ENCODE data around the gene TNPO3.
"Not testable (repeated sequence)": the region's sequence is repeated elsewhere in the genome, so short reads cannot be mapped to it uniquely, and the experiment has no call there.

TNPO3 gene

DNA sequence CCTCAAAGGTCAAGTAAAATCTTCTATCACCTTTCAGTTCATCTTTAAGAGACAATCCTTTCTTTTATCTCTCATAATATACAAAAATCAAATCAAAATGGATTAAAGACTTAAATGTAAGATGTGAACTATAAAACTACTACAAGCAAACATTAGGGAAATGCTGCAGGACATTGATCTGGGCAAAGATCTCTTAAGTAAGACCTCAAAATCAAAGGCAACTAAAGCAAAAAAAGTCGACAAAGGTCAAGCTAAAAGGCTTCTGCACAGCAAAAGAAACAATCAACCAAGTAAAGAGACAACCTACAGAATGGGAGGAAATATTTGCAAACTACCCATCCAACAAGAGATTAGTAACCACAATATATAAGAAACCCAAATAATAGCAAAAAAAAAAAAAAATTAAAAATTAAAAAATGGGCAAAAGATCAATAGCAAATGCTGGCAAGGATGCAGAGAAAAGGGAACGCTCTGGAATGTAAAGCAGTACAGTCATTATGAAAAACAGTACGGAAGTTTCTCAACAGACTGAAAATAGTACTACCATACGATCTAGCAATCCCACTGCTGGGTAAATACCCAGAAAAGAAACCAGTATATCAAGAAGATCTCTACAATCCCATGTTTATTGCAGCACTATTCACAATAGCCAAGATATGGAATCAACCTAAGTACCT lies 41.7 kb downstream of the TNPO3 start:
- DNase-seq, result no peak

DNA sequence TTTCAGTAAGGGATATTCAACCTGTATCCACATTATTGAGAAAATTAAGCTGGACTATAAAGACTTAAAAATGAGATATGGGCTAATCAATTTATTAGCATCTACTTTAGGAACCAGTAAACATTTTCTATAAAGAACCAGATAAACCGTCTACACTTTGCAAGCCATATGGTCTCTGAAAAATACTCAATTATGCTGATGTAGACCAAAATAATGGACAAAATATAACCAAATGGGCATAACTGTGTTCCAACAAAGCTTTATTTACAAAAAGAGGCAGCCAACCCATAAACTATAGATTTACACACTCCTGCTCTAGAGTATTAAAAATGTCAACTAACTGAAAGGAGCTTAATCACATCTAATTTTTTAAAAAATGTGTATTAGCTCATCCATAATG lies 42.3 kb downstream of the TNPO3 start:
- DNase-seq, result no peak

DNA sequence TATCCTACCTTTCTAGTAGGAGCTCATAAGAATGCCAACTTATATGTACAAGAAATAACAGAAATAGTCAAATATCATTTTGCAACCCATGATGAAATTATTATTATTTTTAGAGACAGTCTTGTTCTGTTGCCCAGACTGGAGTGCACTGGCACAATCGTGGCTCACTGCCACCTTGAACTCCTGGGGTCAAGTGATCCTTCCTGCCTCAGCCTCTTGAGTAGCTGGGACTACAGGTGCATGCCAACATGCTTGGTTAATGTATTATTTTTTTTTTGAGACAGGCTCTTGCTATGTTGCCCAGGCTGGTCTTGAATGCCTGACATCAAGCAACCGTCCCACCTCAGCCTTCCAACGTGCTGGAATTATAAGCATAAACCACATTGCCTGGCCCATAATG lies 44.8 kb downstream of the TNPO3 start:
- DNase-seq, result no peak

DNA sequence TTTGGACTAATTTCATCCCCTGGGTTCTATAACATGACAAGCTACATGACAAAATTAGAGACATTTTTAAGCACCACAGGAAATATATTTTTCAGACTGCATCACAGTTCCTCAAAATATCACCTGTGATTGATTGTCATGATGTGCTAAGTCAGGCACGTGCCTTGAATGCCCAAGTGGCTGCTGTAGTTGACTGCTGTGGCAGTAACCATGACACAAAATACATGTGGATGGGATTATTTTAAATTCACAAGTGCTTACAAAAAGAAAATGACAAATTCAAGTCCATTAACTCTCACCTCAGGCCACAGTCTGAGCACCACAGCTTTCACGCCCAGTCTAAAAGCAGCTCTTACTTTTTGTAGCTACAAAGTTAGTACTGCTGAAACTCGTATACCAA lies 45.5 kb downstream of the TNPO3 start:
- DNase-seq, result no peak

DNA sequence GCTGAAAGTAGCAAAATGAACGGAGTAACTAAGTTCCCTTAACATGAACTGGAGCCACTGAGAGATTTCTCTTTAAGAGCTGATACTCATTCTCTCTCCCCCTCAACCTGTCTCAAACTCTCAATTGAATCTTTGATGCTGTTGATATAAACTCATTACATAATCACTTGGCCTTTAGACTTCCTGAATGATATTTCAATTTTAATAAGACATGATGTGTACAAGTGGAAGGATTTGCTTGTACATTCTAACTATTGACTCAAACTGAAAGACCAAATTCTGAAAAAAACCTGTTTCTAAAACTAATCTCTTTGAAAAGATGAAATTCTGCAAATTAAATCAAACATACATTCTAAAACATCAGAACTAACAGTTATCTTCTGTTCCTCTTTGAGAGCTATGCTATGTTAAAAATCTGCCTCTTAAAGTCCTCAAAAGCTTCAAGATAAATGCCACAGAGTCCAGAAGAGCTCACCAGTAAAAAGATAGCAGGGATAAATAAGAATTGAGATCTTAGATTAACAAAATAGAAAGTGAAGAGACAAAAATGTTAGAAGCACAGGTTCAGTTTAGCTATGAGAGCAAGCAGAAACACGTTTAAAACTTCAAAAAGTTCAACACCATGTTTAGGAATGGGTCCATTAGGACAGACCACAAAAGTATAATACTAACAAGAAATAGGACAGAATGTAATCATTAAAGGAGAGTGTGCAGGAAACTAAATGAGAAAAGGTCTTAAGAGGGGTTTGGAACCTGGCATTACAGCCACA lies 46.1 kb downstream of the TNPO3 start:
- DNase-seq, result no peak

DNA sequence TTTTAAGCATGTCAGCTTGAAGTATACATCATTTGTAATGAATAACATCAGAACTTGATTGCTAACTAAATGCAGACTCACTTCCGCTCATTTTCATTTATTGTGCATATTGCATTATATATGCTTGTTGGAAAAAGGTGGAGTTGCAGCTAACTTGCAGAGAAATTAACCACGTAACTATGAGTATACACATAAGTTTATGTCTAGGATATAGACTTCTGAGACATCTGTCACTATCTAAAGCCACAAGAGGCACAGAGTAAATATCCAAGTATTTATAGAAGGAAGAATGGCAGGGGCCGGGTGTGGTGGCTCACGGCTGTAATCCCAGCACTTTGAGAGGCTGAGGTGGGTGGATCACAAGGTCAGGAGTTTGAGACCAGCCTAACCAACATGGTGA lies 47.3 kb downstream of the TNPO3 start:
- DNase-seq, result no peak

DNA sequence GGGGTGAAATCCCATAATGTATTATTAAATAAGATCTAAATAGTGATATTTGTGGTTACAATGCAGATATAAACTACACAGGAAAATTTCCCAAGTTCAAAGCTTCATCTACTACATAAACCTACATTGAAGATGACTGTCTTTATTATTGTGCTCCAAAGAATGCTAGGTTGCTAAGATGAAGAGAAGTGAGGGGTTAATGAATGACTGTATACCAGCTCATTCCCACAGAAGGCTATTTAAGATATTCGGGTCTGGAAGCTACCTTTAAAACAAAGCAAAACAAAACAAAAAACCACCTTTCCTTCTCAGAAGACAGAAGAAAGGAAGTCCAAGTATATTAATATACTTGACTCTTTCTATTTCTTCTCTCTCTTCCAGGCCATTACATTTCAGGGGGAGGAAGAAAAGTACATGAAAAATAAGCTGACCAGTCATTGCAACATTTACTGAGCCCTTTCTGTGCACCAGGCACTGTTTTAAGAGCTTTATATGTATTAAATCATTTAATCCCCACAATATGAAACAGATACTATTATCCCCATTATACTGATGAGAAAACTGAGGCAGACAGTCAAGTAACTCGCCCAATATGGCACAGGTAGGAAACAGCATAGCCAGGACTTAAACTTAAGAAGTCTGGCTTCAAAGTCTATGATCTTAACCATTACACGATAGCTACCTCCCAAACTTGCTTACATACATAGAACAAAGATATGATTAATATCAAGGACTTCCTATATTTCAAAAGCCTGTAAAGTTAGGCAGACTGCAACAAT lies 48.1 kb downstream of the TNPO3 start:
- no peak for DNase-seq

DNA sequence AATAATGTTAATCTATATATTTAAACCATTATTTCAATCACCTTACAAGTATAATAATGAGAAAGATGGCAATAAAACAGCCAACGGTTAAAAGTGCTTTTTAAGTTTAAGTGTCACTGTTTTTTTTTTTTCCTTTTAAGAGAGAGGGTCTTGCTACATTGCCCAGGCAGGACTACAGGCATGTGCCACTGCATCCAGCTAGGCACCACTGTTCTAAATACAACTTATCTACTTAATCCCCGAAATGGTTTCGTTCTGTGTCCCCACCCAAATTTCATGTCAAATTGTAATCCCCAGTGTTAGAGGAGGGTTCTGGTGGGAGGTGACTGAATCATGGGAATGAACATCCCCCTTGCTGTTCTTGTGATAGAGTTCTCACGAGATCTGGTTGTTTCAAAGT lies 49.7 kb downstream of the TNPO3 start:
- DNase-seq, result no peak

DNA sequence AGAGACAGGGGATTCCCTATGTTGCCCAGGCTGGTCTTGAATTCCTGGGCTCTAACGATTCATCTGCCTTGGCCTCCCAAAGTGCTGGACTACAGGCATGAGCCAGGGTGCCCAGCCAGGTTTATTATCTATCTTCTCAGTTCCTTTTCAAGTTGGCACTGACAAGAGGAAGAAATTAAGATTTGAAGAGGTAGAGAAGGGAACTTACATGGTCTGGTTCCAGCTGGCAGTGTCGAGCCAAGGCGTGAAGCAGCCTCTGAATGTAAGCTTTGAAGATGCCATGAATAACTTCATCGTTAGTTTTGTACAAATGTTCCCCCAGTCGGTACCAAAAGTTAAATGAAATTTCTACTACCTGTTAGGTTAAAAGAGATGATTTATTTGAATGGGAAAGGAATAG lies 57.7 kb downstream of the TNPO3 start:
- DNase-seq, result no peak

DNA sequence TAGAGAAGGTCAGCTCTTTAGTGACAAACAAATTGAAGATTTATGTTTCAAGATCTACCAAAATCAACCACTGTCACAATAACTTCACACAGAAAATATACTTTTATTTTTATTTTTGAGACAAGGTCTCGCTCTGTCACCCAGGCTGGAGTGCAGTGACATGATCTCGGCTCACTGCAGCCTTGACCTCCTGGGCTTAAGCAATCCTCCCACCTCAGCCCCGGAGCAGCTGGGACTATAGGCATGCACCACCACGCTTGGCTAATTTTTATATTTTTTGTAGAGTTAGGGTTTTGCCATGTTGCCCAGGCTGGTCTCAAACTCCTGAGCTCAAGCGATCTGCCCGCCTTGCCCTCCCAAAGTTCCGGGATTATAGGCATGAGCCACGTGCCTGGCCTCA lies 60.4 kb downstream of the TNPO3 start:
- DNase-seq, result not testable (repeated sequence)

DNA sequence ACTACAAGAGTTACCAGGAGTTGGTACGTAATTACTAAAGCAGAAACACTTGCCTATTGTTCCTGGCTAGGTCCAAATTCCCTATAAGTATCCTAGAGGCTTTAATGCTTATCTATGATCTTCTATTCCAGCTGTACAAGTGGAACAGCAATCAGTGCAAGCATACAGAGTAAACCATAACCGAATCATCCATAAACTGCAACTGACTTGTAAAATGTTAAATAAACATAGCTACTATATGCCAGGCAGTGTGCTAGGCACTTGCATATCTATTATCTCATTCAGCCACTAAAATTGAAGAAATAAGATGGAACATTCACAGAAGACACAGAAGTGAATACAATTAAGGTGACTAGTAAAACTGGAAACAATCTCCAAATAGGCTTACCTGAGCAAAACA lies 61.5 kb downstream of the TNPO3 start:
- no peak for DNase-seq

DNA sequence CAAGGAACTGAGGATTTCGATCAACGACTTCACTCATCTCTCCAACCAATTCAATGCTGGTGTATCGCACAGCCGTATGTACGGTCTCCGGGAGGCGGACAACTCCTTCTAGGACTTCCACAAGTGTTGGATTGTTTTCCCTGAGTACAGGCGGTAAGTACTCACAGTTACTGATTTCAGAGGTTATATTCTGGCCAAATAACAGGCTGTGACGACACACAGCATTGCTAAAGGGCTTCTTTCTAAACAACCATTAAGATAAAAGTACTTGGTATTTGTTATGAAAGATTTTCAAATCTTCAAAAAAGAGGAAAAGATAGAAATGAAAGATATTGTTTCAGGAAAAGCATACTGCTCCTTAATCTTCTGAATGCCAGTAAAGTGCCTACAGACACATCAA lies 65.0 kb downstream of the TNPO3 start:
- DNase-seq, result no peak

DNA sequence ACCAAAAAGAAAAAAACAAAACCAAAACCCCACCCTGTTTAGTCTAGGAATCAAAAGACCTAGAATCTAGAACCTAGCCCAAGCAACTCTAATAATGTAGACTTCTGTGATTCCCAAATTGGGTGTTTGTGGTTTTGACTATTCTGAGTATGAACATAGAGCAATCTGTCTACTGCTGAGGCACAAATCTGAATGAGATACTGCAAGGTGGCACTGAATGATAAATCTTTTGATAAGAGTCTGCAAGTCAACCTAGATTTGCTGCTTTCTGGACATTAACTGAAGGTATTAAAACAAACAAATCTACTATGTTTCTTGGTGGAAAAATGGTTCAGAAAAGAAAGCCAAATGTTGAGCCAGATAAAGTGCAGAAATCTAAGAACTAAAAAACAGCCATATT lies 66.5 kb downstream of the TNPO3 start:
- no peak for DNase-seq

DNA sequence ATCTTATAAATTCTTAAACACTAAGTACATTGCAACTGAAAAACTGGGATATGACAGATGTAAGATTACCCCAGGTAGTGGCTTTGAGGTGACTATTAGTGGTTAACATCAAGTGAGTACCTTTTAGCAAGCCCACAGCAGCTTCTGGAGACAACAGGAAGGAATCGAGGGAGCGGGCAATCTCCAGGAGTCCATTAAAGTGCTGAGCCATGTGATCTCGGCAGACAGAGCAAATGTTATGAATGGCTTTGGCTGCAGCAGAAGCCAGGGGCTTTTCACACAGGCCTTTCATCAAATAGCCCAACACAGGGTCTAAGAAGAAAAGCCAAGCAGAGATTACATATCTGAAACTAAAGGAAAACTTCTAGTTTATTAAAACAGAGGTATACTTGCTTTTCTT lies 68.3 kb downstream of the TNPO3 start:
- no peak for DNase-seq

DNA sequence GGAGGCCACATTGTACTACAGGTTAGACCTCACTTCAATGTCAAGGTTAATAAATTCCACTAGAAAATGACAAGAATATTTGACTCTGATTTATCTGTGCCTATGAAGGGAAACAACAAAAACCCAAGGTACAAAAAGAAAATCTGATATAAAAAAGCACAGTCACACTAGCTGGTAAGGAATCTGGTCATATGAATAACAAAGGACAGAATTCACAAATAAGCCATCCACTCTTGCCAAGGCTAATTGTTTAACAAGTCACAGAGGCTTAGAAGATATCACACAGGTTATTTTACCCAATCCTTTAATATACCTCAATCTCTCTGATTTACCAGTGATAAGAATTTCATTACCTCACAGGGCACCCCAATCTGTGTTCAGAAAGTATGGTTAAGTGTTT lies 69.3 kb downstream of the TNPO3 start:
- no peak for DNase-seq

DNA sequence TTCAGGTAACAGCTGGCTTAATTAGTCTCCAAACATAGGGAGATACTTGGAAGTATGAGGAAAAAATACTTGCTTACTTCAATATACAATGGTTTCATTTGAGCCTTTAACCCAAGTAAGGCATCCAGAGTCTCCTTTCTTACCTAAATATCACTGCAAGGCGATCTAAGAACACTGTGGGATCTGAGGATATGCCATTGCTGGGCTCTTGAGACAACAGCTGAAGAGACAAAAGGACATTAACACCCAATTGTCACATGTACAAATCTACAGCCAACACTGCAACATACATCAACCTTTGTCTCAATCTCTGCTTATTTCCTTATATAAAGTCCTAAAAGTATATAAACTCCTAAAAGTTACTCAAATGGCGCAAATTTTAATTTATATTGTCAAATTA lies 72.8 kb downstream of the TNPO3 start:
- no peak for DNase-seq

DNA sequence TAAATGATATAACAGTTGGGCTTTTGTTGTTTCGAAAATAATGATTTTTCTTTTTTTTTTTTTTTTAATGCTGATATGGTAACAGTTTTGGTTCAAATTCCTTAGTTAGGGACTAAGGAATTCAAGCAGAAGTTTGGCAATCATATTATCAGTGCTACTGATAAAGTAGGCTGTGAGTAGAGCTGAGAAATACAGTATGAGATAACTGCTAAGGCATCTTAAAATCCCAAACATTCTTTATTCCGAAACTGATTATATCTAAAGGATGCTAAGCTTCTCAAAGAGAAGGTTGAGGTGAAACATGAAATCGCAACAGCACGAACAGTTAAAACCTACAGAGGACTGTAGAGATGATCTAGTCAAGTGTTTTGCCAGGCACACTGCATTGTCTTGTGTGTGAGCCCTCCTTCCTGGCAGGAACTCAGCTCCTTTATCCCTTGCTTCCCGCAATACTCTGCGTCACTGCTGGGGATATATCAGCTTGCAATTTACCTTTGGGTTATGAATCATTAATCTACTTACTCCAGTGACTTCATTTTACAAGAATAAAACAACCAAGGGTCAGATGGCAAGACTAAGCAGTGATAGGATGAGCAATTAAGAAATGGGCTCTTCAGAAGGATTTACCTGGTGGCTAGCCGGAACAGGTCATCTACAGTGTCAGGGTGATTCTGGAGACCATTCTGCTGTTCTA lies 80.5 kb downstream of the TNPO3 start:
- no peak for DNase-seq

DNA sequence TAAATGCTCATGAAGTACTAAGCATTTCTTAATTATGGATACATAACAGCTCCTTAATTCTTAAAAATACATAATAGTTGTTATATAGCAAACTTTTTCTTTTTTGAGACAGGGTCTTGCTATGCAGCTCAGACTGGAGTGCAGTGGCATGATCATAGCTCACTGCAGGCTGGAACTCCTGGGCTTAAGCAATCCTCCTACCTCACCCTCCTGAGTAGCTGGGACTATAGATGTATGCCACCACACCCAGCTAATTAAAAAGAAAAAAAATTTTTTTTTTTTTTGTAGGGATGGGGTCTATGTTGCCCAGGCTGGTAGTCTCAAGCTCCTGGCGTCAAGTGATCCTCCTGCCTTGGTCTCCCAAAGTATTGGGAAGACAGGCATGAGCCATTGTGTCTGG lies 86.3 kb downstream of the TNPO3 start:
- no peak for DNase-seq

DNA sequence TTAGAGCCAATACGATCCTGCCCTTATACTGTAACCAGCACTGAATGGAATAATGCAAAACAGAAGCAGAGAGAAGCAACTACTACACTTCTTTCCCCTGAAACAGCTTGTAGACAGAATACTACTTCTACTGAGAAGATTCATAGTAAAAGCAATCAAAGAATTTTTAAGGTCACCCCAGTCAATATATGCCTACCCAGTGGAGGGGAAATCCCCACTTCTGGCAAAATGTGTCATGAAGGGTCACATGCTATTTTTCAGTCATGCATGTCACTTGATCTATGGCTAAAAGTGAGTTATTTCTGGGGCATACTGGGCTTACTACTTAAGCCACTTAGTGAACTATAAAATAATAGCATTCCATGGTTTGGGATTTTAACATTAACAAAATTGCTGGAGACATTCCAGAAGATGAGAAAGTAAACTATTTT lies 91.6 kb downstream of the TNPO3 start:
- no peak for DNase-seq

DNA sequence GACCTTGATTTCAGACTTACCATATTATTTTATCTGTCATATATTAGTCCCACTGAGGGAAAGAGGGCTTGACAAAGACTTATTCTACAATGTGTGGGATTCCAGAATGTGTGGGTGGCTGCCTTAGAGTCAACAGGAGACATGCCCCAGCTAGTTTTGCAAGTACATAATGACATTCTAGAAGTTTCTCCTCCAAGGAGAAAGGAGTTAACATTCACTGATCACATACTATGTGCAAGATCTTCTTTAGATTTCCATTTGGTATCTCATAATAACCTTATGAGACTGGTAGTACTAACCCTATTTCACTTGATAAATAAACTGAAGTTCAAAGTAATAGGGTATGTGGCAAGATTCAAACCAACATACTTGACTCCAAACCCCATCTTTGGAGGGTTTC lies 92.0 kb downstream of the TNPO3 start:
- DNase-seq, result no peak

DNA sequence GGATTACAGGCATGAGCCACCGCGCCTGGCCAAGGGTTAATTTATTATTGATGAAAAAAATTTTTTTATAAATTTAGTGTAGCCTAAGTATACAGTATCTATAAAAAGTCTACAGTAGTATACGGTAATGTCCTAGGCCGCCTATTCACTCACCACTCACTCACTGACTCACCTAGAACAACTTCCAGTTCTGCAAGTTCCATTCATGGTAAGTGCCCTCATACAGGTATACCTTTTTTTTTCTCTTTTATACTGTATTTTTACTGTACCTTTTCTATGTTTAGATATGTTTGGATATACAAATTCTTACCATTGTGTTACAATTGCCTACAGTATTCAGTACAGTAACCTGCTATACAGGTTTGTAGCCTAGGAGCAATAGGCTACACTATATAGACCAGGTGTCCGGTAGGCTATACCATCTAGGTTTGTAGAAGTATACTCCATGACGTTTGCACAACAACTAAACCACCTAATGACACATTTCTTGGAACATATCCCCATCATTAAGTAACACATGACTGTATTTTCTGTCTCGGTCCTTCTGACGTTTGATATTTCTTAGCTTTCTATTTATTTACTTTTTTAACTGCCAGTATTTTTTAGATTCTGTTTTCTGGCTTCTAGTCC lies 93.8 kb downstream of the TNPO3 start:
- DNase-seq, result no peak

DNA sequence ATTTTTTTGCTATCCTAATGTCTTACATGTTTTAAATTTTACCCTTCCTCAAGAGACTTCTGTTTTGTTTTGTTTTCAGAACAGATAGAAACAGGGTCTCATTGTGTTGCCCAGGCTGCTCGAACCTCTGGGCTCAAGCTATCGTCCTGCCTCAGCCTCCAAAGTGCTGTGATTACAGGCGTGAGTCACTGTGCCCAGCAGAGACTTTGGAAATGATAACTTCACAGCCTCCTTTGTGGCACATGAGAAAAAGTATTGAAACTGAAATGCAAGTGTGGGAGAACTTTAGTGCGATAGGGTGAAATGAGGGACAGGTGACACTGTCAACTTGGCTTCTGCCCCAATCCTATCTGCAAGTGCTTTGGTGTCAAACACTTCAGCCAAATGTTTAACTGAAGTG lies 95.6 kb downstream of the TNPO3 start:
- no peak for DNase-seq

DNA sequence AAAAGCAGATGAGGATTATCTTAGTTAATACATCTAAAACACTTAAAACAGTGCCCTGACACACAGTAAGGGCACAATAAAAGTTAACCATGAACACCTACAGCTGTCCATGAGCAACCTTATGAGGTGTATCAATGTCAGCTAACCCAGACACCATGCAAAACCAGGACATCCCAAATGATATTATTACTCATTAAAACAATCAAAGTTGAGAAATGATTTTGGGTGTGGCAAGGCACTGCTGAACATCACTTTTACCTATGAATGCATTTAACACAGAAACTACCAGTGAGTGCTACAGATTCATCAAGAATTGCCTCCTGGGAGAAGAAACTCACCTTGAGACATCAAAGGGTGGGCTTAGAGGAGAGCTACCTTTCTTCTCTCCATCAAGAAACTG lies 98.9 kb downstream of the TNPO3 start:
- DNase-seq, result no peak
